Measurements from ENCODE around the gene GPR82.
"Not testable (repeated sequence)": the region's sequence is repeated elsewhere in the genome, so short reads cannot be mapped to it uniquely, and the experiment has no call there.

Gene GPR82, protein sequence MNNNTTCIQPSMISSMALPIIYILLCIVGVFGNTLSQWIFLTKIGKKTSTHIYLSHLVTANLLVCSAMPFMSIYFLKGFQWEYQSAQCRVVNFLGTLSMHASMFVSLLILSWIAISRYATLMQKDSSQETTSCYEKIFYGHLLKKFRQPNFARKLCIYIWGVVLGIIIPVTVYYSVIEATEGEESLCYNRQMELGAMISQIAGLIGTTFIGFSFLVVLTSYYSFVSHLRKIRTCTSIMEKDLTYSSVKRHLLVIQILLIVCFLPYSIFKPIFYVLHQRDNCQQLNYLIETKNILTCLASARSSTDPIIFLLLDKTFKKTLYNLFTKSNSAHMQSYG

GRCh38 chrX:41723826-41724225 is at the start of gene GPR82:
GPR82 (plus strand) TSS chrX:41724181; CDS start chrX:41727027, 2,846 bp downstream.
- DNase-seq = no peak

DNA sequence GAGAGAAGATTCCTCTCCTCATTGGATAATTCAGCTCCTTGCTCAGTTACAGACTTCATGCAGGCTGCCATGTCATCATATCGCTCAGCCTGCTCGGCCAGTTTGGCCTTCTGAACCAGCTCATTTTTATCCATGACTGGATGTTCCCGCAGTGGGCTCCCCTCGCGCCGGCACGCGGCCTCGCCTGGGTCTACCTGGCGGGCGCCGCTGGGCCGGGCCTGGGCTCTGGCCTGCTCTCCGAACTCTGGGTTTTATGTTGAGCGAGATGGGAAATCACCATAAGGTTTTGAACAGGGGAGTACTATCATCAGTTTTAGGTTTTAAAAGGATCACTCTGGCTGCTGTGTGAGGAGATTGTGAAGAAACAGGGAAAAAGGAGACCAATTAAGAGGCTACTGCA is 47.6 kb upstream of the GPR82 start:
- not testable (repeated sequence) for DNase-seq

DNA sequence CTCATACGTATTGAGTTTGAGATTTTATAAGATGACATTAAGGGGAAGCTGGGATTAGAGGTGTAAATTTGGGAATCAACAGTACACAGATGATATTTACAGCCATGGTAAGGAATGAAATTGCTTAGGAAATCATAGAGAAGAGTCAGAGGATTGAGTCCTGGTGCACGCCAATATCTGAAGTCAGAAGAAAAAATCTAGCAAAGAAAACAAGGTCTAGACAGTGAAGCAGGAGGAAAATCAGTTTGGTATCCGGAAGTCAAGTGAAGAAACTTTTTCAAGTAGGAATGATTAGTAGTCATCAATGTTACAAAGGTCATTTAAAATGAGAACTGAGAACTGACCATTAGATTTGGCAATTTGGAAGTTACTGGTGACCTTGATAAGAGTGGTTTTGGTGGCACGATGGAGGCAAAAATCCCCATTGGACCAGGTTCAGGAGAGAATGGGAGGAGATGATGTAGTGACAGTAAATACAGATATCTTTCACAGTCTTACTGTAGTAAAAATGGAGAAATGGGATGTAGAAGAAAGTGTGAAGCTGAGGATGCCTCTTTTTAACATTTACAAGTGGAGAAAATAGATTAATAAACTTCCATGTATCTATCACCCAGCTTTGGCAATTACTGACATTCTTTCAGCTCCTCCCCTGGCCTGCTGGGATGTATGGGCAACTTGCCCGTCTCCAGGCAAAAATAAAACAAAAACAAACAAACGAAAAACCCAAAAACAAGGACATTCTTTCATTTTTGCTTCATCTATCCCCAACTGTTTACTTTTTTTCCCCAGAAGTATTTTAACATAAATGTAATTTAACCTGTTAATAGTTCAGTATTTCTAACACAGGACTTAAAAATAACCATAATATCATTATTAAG is 46.6 kb upstream of the GPR82 start:
- no peak for DNase-seq

DNA sequence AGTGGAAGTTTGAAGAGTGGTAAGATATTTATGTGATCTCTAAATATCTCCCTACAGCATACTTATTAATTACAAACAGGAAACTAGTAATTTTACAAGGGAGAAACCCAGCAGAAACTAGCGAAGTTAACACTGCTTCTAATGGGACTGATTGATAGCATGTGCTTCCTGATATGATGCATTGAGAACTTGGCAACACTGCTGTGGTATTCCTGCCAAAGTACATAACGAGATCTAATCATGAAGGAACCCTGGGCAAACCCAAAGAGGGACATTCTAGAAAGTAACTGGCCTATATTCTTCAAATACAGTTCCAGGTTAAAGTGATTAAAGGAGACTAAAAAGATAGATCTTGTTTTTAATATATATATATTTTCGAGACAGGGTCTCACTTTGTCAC is 39.8 kb upstream of the GPR82 start:
- no peak for DNase-seq

GRCh38 chrX:41684940-41685339 is 39.0 kb upstream of the GPR82 start:
- no peak for DNase-seq

GRCh38 chrX:41686788-41687187 is 37.2 kb upstream of the GPR82 start:
- no peak for DNase-seq

- no peak for DNase-seq
Measured at GRCh38 chrX:41688156-41688555, 35.8 kb upstream of the GPR82 start.

DNA sequence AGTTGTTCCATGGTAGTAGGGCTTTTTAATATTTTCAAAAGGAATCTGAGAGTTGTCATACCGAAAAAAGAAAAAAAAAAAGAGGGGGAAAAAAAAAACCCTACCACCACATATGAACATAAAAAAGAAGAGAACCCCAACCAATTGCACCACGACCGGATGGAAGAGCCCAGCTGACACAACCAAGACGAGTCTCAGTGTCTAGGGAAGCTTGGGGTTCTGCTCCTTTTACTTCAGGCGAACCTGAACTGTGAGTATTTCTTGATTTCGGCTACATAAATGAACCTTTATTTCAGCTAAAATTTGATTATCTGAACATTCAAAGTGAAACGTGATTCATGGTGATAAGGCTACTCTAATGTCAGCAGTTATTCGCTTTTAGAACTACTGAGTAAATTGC is 35.1 kb upstream of the GPR82 start, which contains the start of gene GPR34:
Gene GPR34, plus strand, starts transcription at position 139 of the 400 bp plus-strand sequence. CDS start 6,661 bp downstream, outside the sequence.
- no peak for DNase-seq

DNA sequence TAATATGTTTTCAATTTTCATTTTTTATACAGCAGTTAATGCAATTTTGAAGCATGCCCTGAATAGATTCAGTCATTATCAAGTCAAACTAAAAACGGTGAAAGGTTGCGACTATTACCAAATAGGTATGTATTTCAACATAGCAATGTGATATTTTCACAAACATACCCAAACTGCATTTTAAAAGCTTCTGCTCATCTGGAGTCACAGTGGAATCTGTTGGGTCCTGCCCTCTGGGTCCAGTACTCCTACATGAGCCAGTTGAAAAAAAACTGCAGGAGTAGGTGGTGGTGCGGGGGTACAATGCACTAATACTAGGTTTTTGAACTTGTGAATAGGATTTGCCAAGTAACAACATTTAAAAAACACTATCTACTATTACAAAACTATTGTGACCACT is 34.3 kb upstream of the GPR82 start:
- DNase-seq = no peak

GRCh38 chrX:41692162-41692749 is 31.7 kb upstream of the GPR82 start:
- no peak for DNase-seq

GRCh38 chrX:41693024-41693423 is 31.0 kb upstream of the GPR82 start:
- DNase-seq = no peak

- no peak for DNase-seq
Measured at GRCh38 chrX:41695426-41695825, 28.6 kb upstream of the GPR82 start.

DNA sequence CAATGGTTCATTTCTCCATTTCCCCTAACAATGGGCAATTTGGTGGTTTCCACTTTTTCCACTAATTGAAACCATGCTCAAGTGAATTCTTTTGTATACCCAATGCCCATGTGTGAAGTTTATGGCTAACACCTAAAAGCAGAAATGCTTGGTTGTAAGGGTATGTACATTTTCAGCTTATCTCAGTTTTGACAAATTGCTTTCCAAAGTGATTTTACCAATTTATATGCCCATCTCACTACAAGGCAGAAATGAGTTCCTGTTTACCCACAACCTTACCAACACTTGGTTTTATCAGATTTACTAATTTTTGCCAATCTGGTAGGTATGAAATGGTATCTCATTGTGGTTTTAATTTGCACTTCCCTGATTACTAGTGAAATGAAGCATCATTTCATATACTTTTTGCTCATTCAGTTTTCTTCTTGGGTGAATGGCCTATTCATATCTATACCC is 20.4 kb upstream of the GPR82 start:
- DNase-seq = no peak

DNA sequence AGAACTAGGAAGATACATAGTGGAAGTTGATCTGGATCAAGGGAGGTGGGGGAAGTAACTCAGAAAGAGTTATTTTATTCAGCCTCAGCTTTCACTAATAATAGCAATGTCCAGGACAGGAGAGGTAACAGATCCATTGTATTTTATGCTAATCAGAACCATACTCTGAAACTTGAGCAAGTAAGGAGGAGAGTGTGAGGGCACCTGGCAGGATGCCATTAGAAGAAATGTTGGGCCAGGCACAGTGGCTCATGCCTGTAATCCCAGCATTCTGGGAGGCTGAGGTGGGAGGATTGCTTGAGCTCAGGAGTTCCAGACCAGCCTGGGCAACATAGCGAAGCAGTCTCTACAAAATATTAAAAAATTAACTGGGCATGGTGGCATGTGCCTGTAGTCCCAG is 18.9 kb upstream of the GPR82 start:
- no peak for DNase-seq

DNA sequence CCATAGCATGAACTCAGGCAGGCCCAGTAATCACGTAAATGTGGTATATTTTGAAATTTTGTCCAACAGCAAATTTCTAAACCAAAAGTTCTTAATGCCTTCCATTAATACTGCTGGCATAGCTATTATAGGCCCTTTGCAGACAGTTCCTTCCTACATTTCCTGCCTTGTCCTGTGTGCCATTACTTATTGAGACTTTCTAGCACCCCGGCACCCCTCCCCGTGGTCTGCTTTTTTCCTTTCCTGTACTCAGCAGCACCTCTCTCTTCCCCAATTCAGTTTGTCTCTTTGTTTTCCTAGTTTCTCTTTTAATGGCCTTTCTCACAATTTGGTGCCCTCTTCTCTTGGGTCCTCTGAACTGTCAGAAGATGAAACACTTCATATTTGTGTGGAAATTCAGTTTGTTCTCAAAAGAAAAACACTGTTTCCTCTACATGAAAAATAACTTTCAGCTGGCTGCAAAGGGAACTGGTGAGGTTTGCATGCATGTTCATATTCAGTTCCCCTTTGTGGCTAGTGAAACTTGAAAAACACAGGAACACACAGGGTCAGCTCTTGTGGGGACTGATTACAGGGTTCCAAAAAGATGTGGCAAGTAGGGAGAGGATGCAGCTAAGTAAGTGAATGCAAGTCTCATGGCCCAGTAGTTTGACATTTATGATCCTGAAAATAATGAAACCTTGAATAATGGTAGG is 18.2 kb upstream of the GPR82 start:
- peak; percentile 9 for DNase-seq

DNA sequence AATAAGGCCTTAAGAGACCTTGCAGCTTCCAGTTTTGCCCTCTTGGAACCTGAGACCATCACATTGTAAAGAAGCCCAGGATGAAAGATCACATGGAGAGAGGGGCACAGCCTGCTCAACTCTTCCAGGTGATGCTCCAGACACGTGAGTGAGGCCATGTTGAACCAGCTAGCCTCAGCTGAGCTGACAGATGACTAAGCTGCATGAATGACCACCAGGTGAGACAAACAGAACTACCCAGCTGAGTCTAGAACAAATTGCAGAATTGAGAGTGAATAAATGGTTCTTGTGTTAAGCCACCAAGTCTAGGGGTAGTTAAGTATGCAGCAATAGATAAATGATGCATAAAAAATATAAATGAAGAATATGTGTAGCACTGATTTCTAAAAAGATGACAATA is 16.8 kb upstream of the GPR82 start:
- no peak for DNase-seq

- DNase-seq = no peak
Measured at GRCh38 chrX:41708486-41708885, 15.5 kb upstream of the GPR82 start.

DNA sequence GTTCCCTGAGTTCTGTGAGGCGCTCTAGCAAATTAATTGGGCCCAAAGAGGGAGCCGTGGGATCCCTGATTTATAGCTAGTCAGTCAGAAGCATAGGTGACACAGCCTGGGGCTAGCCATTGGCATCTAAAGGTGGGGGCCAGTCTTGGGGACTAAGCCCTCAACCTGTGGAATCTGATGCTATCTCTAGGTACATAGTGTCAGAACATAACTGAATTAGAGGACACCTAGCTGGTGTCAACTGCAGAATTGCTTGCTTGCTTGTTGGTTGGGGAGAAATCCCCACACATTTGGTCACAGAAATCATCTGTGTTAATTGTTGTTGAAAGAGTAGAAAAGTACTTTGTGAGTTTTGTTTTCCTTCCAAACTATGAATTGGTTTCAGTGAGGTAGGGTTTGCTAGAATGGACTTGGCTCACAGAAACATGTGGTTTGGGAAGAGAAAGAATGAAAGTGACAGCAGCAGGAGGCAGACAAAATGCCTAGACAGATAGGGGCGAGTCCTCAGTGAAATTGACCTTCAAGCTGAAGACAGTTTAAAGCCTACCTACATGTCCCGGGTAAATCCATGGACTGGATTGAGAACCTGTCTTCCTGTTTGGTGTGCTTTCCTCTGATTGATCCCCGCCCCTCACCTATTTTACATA is 12.8 kb upstream of the GPR82 start:
- no peak for DNase-seq

DNA sequence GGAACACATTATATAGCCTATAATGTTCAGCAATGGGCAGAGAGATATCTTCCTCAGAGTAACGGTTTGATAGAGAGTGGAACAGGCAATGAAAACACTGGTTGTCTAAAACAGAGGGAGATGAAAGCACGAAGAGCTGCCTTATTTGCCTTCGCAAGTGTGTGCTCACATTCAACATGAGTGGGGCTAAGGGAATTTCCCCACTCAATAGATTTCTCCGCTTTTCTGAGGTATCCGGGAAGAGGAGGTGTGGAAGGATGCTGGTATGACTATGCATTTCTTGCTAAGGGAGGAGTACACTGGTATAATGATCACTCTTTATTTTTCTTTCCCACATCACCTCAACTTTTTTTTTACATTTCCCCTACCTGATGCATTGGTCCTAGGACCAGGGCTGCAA is 7.8 kb upstream of the GPR82 start:
- no peak for DNase-seq

DNA sequence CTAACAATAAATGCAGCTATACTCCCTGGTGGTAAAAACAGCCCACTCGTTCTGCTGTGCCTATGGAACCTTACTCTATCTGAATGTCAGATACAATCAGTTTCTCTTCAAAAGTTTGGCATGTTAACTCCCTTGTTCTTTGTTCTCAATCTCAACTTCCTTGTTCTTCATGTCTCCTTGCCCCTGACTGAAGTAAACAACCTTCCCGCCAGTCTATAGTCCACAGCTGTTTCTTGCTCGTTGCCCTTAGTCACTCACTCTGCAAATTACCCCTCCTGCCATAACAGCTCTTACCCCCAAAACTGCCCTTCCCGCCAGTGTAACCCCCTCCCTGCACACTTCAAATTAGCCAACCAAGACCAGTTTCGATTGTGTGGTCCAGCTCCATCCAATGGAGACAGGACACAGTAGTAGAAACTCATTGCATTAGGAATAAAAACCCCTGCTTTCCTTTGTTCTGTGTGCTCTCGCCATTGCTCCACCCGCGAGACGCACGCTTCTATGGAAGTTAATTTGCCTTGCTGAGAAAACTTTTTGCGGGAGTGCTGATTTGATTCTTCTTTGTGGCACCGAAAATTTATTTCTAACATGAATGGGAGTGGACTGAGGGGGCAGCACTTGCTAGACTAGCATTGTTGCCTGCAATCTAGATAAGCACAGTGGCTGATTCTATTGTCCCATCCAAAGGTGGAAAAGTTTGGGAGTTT is 7.1 kb upstream of the GPR82 start:
- DNase-seq = no peak

GRCh38 chrX:41718481-41719235 is 5.3 kb upstream of the GPR82 start:
- DNase-seq = peak; percentile 45
